NCI-H226 (cell line): ENCODE measurements around the gene SEMA3F.

Source experiments
- DNase-seq: peaks from one replicate; pipeline ENCODE4 v3.0.0-alpha.2; 2015

Gene SEMA3F

GRCh38 chr3:50154840-50155490 is at the start of gene SEMA3F:
Gene SEMA3F, plus strand, starts transcription at chr3:50155324. Its CDS starts 4,299 bp downstream, at chr3:50159623.
- peak; percentile 58 for DNase-seq

- no peak for DNase-seq
Observed at GRCh38 chr3:50111757-50112156, 43.4 kb upstream of the SEMA3F start.

GRCh38 chr3:50112462-50112861 is 42.7 kb upstream of the SEMA3F start:
- no peak for DNase-seq

GRCh38 chr3:50117120-50117519 is 38.0 kb upstream of the SEMA3F start:
- DNase-seq, result no peak

- DNase-seq, result no peak
Observed at GRCh38 chr3:50118237-50118636, 36.9 kb upstream of the SEMA3F start.

GRCh38 chr3:50119786-50120185 is 35.3 kb upstream of the SEMA3F start:
- DNase-seq, result no peak

GRCh38 chr3:50120364-50121071 is 34.6 kb upstream of the SEMA3F start:
- DNase-seq, result no peak

GRCh38 chr3:50121072-50122032 is 33.8 kb upstream of the SEMA3F start:
- no peak for DNase-seq

- no peak for DNase-seq
Observed at GRCh38 chr3:50122071-50122470, 33.1 kb upstream of the SEMA3F start.

- DNase-seq, result no peak
Observed at GRCh38 chr3:50122661-50123391, 32.3 kb upstream of the SEMA3F start.

- no peak for DNase-seq
Observed at GRCh38 chr3:50123394-50124051, 31.6 kb upstream of the SEMA3F start.

GRCh38 chr3:50124052-50124799 is 30.9 kb upstream of the SEMA3F start:
- no peak for DNase-seq

- DNase-seq, result no peak
Observed at GRCh38 chr3:50124800-50125178, 30.3 kb upstream of the SEMA3F start.

GRCh38 chr3:50125541-50126286 is 29.4 kb upstream of the SEMA3F start:
- no peak for DNase-seq

- peak; percentile 56 for DNase-seq
Observed at GRCh38 chr3:50126287-50127211, 28.6 kb upstream of the SEMA3F start.

GRCh38 chr3:50127251-50127691 is 27.9 kb upstream of the SEMA3F start:
- no peak for DNase-seq

GRCh38 chr3:50128001-50128400 is 27.1 kb upstream of the SEMA3F start:
- no peak for DNase-seq

- DNase-seq, result no peak
Observed at GRCh38 chr3:50130436-50130835, 24.7 kb upstream of the SEMA3F start.
